ENCODE measurements around the gene SLC29A3. TPM values are rescaled to one million over a fixed set of nuclear protein-coding genes. Genes with fewer than 3 reads are reported as not detected.

SLC29A3 gene
- total RNA-seq, 4 donors from 2014 or later = 1.9 to 4.4 (median 2.8) TPM; not detected in 1

GRCh38 chr10:71285180-71285545, 33.9 kb upstream of the SLC29A3 start:
- Histone ChIP-seq H3K36me3 (peaks cover 0 to 15% (median 0%) of the 10 kb centered on the region in 3 donors), H3K4me3 (no peak overlapping the region), H3K4me1 (no peaks in the 10 kb centered on the region), H3K27ac (no peak overlapping the region), H3K27me3 (no peaks in the 10 kb centered on the region), H3K9me3 (no peaks in the 10 kb centered on the region)
- TF ChIP-seq POLR2A (IDR thresholded peaks at IDR 0.05) (no peak), CTCF (IDR thresholded peaks at IDR 0.05) (peak; percentile 20 to 81 (median 61))
- DNase-seq = peak in 2 of 3 donors; percentile 62 to 66

GRCh38 chr10:71285986-71286385, 33.1 kb upstream of the SLC29A3 start:
- Histone ChIP-seq H3K27me3 (no peaks in the 10 kb centered on the region), H3K36me3 (peaks cover 0 to 15% (median 0%) of the 10 kb centered on the region in 3 donors), H3K9me3 (no peaks in the 10 kb centered on the region), H3K27ac (no peak overlapping the region), H3K4me3 (no peak overlapping the region), H3K4me1 (no peaks in the 10 kb centered on the region)
- TF ChIP-seq CTCF (IDR thresholded peaks at IDR 0.05) (no peak), POLR2A (IDR thresholded peaks at IDR 0.05) (no peak)
- no peak for DNase-seq

GRCh38 chr10:71286521-71287294, 32.4 kb upstream of the SLC29A3 start:
- H3K4me3 ChIP-seq = no peak overlapping the region
- peaks cover 0 to 22% (median 0%) of the 10 kb centered on the region in 3 donors for H3K36me3 ChIP-seq
- no peak for TF ChIP-seq CTCF (IDR thresholded peaks at IDR 0.05)
- no peak for TF ChIP-seq POLR2A (IDR thresholded peaks at IDR 0.05)
- H3K27ac ChIP-seq = no peak overlapping the region
- DNase-seq = no peak
- H3K4me1 ChIP-seq = no peaks in the 10 kb centered on the region
- H3K27me3 ChIP-seq = no peaks in the 10 kb centered on the region
- H3K9me3 ChIP-seq = no peaks in the 10 kb centered on the region

- Histone ChIP-seq H3K4me3 (no peak overlapping the region), H3K27ac (no peak overlapping the region), H3K9me3 (no peaks in the 10 kb centered on the region), H3K4me1 (no peaks in the 10 kb centered on the region), H3K36me3 (peaks cover 0 to 27% (median 0%) of the 10 kb centered on the region in 3 donors), H3K27me3 (no peaks in the 10 kb centered on the region)
- no peak for DNase-seq
- TF ChIP-seq POLR2A (IDR thresholded peaks at IDR 0.05) (no peak), CTCF (IDR thresholded peaks at IDR 0.05) (no peak)
These were observed 31.6 kb upstream of the SLC29A3 start for GRCh38 chr10:71287456-71287855.

- peaks cover 0 to 33% (median 0%) of the 10 kb centered on the region in 3 donors for H3K36me3 ChIP-seq
- TF ChIP-seq CTCF (IDR thresholded peaks at IDR 0.05) = no peak
- no peak for TF ChIP-seq POLR2A (IDR thresholded peaks at IDR 0.05)
- no peaks in the 10 kb centered on the region for H3K9me3 ChIP-seq
- H3K4me3 ChIP-seq = no peak overlapping the region
- no peak overlapping the region for H3K27ac ChIP-seq
- H3K27me3 ChIP-seq = no peaks in the 10 kb centered on the region
- no peaks in the 10 kb centered on the region for H3K4me1 ChIP-seq
- DNase-seq = no peak
These were observed 30.6 kb upstream of the SLC29A3 start for GRCh38 chr10:71288461-71288860.
